HepG2 (cell line): ENCODE data around the gene CMIP. TPM values are rescaled to one million over a fixed set of nuclear protein-coding genes. Genes with fewer than 3 reads are reported as not detected.
A peak's percentile ranks its signal among the peaks of the same experiment; 100 is the strongest.

Experiments used
- ATAC-seq: fragments of 200-7000 bp; cut with Tn5 transposase; 3 replicates; pipeline ENCODE4 v1.9.1; 2020; ENCODE audit warnings: mild to moderate bottlenecking, moderate library complexity
- BruUV-seq: library from RNA; stranded (reverse); fragments of 400-500 nt; replicated peaks from 2 replicates; lab custom pipeline; 2021; lab: Mats Ljungman, UMichigan
- CTCF ChIA-PET: fragments of 300-600 bp; formaldehyde crosslinking; extraction: SDS; loops from one replicate; lab custom pipeline; 2021; ENCODE audit warnings: low total read pairs, inconsistent platforms, low intra/inter-chr PET ratio; lab: Yijun Ruan, JAX
- POLR2A ChIA-PET: fragments of 350-600 bp; sonication (Branson Sonifier 250); formaldehyde crosslinking; loops from one replicate; lab custom pipeline; 2020; ENCODE audit warnings: antibody characterized with exemption, inconsistent platforms; lab: Yijun Ruan, JAX
- DNase-seq: peaks from one replicate; pipeline ENCODE4 v3.0.0-alpha.2; 2015; ENCODE audit warnings: low spot score
- FAIRE-seq: peaks from 3 replicates; lab custom pipeline; 2011; peaks lifted over from hg19 to GRCh38; lab: Jason Lieb, UNC
- H2AFZ ChIP-seq: one replicate; pipeline ENCODE4 v1.6.1; 2011; ENCODE audit warnings: low read length, inconsistent platforms
- H3K27ac ChIP-seq: fragments of 300-600 bp; 3 replicates; pipeline ENCODE4 v1.8.0; 2011; ENCODE audit warnings: mixed run types, mild to moderate bottlenecking, mixed read lengths, low read length, inconsistent platforms; ENCODE audit not compliant: insufficient read depth; ENCODE audit errors: extremely low read length
- H3K27me3 ChIP-seq, 2 experiments: fragments of 200-600 bp in 1 of 2; 2 replicates in 1 of 2; 3 replicates in 1 of 2; pipeline versions ENCODE4 v1.6.0 to v1.8.0; 2011; ENCODE audit warnings: low read length in 2 of 2, mild to moderate bottlenecking in 2 of 2, moderate library complexity in 2 of 2, inconsistent platforms in 1 of 2; ENCODE audit not compliant: insufficient read depth in 2 of 2, control insufficient read depth in 1 of 2
- H3K36me3 ChIP-seq, 2 experiments: fragments of 200-600 bp in 1 of 2; replicated peaks in 1 of 2; 2 replicates in 1 of 2; 3 replicates in 1 of 2; pipeline versions ENCODE4 v1.5.1 to v1.8.0; 2011; ENCODE audit warnings: low read length in 2 of 2, inconsistent platforms in 1 of 2; ENCODE audit not compliant: insufficient read depth in 2 of 2, control insufficient read depth in 1 of 2
- H3K4me1 ChIP-seq: 2 replicates; pipeline ENCODE4 v1.5.1; 2012; ENCODE audit warnings: low read length, inconsistent platforms; ENCODE audit not compliant: insufficient read depth
- H3K4me2 ChIP-seq: 2 replicates; pipeline ENCODE4 v1.6.0; 2011; ENCODE audit warnings: low read depth, low read length, inconsistent platforms
- H3K4me3 ChIP-seq, 3 experiments: fragments of 200-600 bp in 1 of 3; sonication (generic), shearing (Covaris generic) in 1 of 3; replicated peaks in 1 of 3; 2 replicates each; pipeline ENCODE4 v1.5.1; 2011 to 2016; ENCODE audit warnings: low read length in 3 of 3, inconsistent platforms in 2 of 3, low read depth in 2 of 3, mild to moderate bottlenecking in 2 of 3, control low read depth in 1 of 3, mixed read lengths in 1 of 3; ENCODE audit not compliant: insufficient read depth in 1 of 3
- H3K79me2 ChIP-seq: one replicate; pipeline ENCODE4 v1.6.1; 2011; ENCODE audit warnings: low read length, inconsistent platforms; ENCODE audit not compliant: insufficient read depth
- H3K9ac ChIP-seq: 2 replicates; pipeline ENCODE4 v1.6.0; 2011; ENCODE audit warnings: mild to moderate bottlenecking, low read depth, low read length, inconsistent platforms; ENCODE audit not compliant: insufficient read depth
- H3K9me3 ChIP-seq: 2 replicates; pipeline ENCODE4 v1.5.1; 2012; ENCODE audit warnings: mild to moderate bottlenecking, low read length
- H4K20me1 ChIP-seq: 2 replicates; pipeline ENCODE4 v1.6.0; 2011; ENCODE audit warnings: inconsistent platforms, mild to moderate bottlenecking, low read length, moderate library complexity; ENCODE audit not compliant: insufficient read depth
- AGO2 ChIP-seq: fragments of 200-400 bp; formaldehyde crosslinking; optimal IDR thresholded peaks from 2 replicates; pipeline ENCODE3; 2017; ENCODE audit warnings: mild to moderate bottlenecking, low read depth, low read length, moderate library complexity
- GRHL1 ChIP-seq: sonication (generic); formaldehyde crosslinking; conservative IDR thresholded peaks from 2 replicates; pipeline ENCODE4 v1.8.0; 2022; ENCODE audit warnings: missing genetic modification reagents
- KLF13 ChIP-seq: sonication (generic); formaldehyde crosslinking; IDR thresholded peaks from 2 replicates; pipeline ENCODE4 v1.4.0; 2020; ENCODE audit warnings: mild to moderate bottlenecking, missing genetic modification reagents
- KMT2B ChIP-seq: IDR thresholded peaks from 2 replicates; pipeline ENCODE4 v1.6.1; 2016; ENCODE audit warnings: missing genetic modification reagents, missing compliant biosample characterization
- MEIS1 ChIP-seq: sonication (generic); formaldehyde crosslinking; IDR thresholded peaks from 2 replicates; pipeline ENCODE4 v1.9.0; 2021; ENCODE audit warnings: mild to moderate bottlenecking, missing genetic modification reagents, moderate library complexity, borderline replicate concordance
- RBM22 ChIP-seq: fragments of 200-400 bp; formaldehyde crosslinking; optimal IDR thresholded peaks from 2 replicates; pipeline ENCODE3; 2017; ENCODE audit warnings: mild to moderate bottlenecking, low read length, moderate library complexity
- SCMH1 ChIP-seq: sonication (generic); formaldehyde crosslinking; IDR thresholded peaks from 2 replicates; pipeline ENCODE4 v1.9.0; 2021; ENCODE audit warnings: missing genetic modification reagents, mild to moderate bottlenecking, borderline replicate concordance
- TAF1 ChIP-seq: sonication (generic); formaldehyde crosslinking; IDR thresholded peaks from 2 replicates; pipeline ENCODE4 v1.4.0; 2020; ENCODE audit warnings: missing genetic modification reagents
- THAP7 ChIP-seq: sonication (generic); formaldehyde crosslinking; IDR thresholded peaks from 2 replicates; pipeline ENCODE4 v1.8.1; 2023; ENCODE audit warnings: mild to moderate bottlenecking, missing genetic modification reagents
- ZNF430 ChIP-seq: sonication (generic); formaldehyde crosslinking; IDR thresholded peaks from 2 replicates; pipeline ENCODE4 v1.9.0; 2021; ENCODE audit warnings: mild to moderate bottlenecking, missing genetic modification reagents
- ZNF431 ChIP-seq: sonication (generic); formaldehyde crosslinking; IDR thresholded peaks from 2 replicates; pipeline ENCODE4 v1.9.0; 2022; ENCODE audit warnings: missing genetic modification reagents, low read depth, mild to moderate bottlenecking, borderline replicate concordance
- ZNF558 ChIP-seq: sonication (generic); formaldehyde crosslinking; IDR thresholded peaks from 2 replicates; pipeline ENCODE4 v1.9.0; 2022; ENCODE audit warnings: mild to moderate bottlenecking, missing genetic modification reagents, borderline replicate concordance
- ZNF691 ChIP-seq: sonication (generic); formaldehyde crosslinking; IDR thresholded peaks from 2 replicates; pipeline ENCODE4 v1.4.0; 2020; ENCODE audit warnings: missing genetic modification reagents, low read depth, mild to moderate bottlenecking, borderline replicate concordance
- WGBS: methylation state at CpG from one replicate; pipeline ENCODE4 v1.1.6; 2017; ENCODE audit warnings: low lambda C conversion rate; 5-methylcytosine and 5-hydroxymethylcytosine counted together
- in situ Hi-C: cut with HindIII; loops from 2 replicates; pipeline ENCODE4 v1.10.0; 2017; ENCODE audit warnings: low pct_unique_long_range_greater_than_20kb; ENCODE audit not compliant: extremely low pct_ligation_motif_present
- intact Hi-C: fragments of 100-400 bp; cut with micrococcal nuclease; formaldehyde crosslinking; loops from one replicate; pipeline ENCODE4 v1.10.0; 2022; ENCODE audit not compliant: unreplicated experiment
- polyA plus RNA-seq, 8 experiments: library from polyadenylated mRNA; depleted of rRNA in 3 of 8; stranded (reverse) in 7 of 8; unstranded in 1 of 8; fragments of >200 nt; fragmentation: Illumina TruSeq in 4 of 8; extraction: Trizol in 4 of 8; gene quantifications; 2 replicates each; pipeline versions ENCODE4 v1.2.1 to v1.2.3, GENCODE V29; 2011 to 2016; ENCODE audit warnings: low read depth in 4 of 8, missing spikeins in 1 of 8, mixed read lengths in 1 of 8; ENCODE audit not compliant: insufficient read depth in 1 of 8
- total RNA-seq, 5 experiments: library from RNA; depleted of rRNA; stranded (reverse); fragments of >200 nt; fragmentation: Illumina TruSeq; extraction: Trizol; gene quantifications; 2 replicates each; pipeline ENCODE4 v1.2.3, GENCODE V29; 2016; ENCODE audit warnings: low read depth in 1 of 5

The CMIP gene
- total and polyA plus RNA-seq, 2 of the 13 experiments (the other 11 are each of a cell fraction or from before 2014, with no cell fraction given), result 10.9 to 18.1 TPM

- H3K27ac ChIP-seq, result no peak overlapping the region
- H3K36me3 ChIP-seq, result peaks cover 11 to 33% of the 10 kb centered on the region in 2 experiments; a peak in 4 of 5 replicates
- no TSS peak for BruUV-seq
- H3K79me2 ChIP-seq, result peaks cover 25% of the 10 kb centered on the region
- no peak overlapping the region for H3K9ac ChIP-seq
- peak; percentile 8 for TF ChIP-seq RBM22
- TF ChIP-seq ZNF558 (CRISPR knock-in tag), result no peak
- no peak overlapping the region for H3K4me2 ChIP-seq
- POLR2A ChIA-PET, result no interaction called here
- CTCF ChIA-PET, result no interaction called here
- no peak overlapping the region for H2AFZ ChIP-seq
- H4K20me1 ChIP-seq, result peaks cover 51% of the 10 kb centered on the region
- ATAC-seq (no peak), DNase-seq (no peak), FAIRE-seq (no peak)
- intact Hi-C loops (no loop called here), in situ Hi-C loops (no loop called here)
- no peaks in the 10 kb centered on the region for H3K9me3 ChIP-seq
- H3K4me3 ChIP-seq, result no peak overlapping the region
- WGBS, result 97% methylated on average over 26 of the region's 26 CpGs
- no peaks in the 10 kb centered on the region for H3K27me3 ChIP-seq
- H3K4me1 ChIP-seq, result peaks cover 60% of the 10 kb centered on the region
These were observed 184.6 kb downstream of the CMIP start for GRCh38 chr16:81629034-81629802.

- ATAC-seq (no peak), FAIRE-seq (no peak), DNase-seq (no peak)
- Histone ChIP-seq H3K36me3 (peaks cover 11 to 35% of the 10 kb centered on the region in 2 experiments; a peak in 4 of 5 replicates), H3K4me1 (peaks cover 60% of the 10 kb centered on the region), H3K4me3 (no peak overlapping the region), H3K4me2 (no peak overlapping the region), H3K27ac (no peak overlapping the region), H4K20me1 (peaks cover 53% of the 10 kb centered on the region), H3K9ac (no peak overlapping the region), H3K27me3 (no peaks in the 10 kb centered on the region), H3K79me2 (peaks cover 31% of the 10 kb centered on the region), H3K9me3 (no peaks in the 10 kb centered on the region), H2AFZ (no peak overlapping the region)
- WGBS, result 98% methylated on average over 16 of the region's 18 CpGs
- no TSS peak for BruUV-seq
- in situ Hi-C loops (no loop called here), intact Hi-C loops (no loop called here)
- CTCF ChIA-PET, result no interaction called here
- POLR2A ChIA-PET, result no interaction called here
- no peak for TF ChIP-seq MEIS1 (CRISPR knock-in tag)
- no peak for TF ChIP-seq KLF13
- no peak for TF ChIP-seq ZNF430
- TF ChIP-seq RBM22, result peak; percentile 9
- no peak for TF ChIP-seq ZNF431 (CRISPR knock-in tag)
- TF ChIP-seq AGO2, result peak; percentile 45
- no peak for TF ChIP-seq KMT2B (CRISPR knock-in tag)
- TF ChIP-seq ZNF691 (CRISPR knock-in tag), result no peak
- no peak for TF ChIP-seq TAF1 (CRISPR knock-in tag)
- no peak for TF ChIP-seq SCMH1
- no peak for TF ChIP-seq GRHL1
- TF ChIP-seq THAP7 (CRISPR knock-in tag), result no peak
These were observed 185.5 kb downstream of the CMIP start for GRCh38 chr16:81629896-81630634.
